Right lobe of liver (tissue), 4 donors: ENCODE measurements around the gene MYRF.

Experiments
- CTCF ChIP-seq, 4 donors: fragments of 200-600 bp in 3 of 4; fragments of 450-650 bp in 1 of 4; IDR thresholded peaks; one replicate each; pipeline versions ENCODE4 v1.5.1 to v1.8.0; 2016 to 2022; ENCODE audit warnings: antibody characterized with exemption in 4 of 4, mild to moderate bottlenecking in 2 of 4
- POLR2A ChIP-seq: fragments of 450-650 bp; IDR thresholded peaks from one replicate; pipeline ENCODE4 v1.6.1; 2017; ENCODE audit warnings: antibody characterized with exemption, mild to moderate bottlenecking
- donor health status: DM: no; HTN: no; CAD: no.
- donor health status: DM: no; HTN: no; CAD: no.
- donor health status: DM: no; HTN: yes; CAD: no.

GRCh38 chr11:61780581-61781162 is 28.2 kb downstream of the MYRF start:
- no peak for TF ChIP-seq POLR2A
- TF ChIP-seq CTCF (IDR thresholded peaks at IDR 0.05): no peak
